Epithelial cell of proximal tubule (primary cell): Measurements from ENCODE around the gene RTL5. TPM values are rescaled to one million over a fixed set of nuclear protein-coding genes. Genes with fewer than 3 reads are reported as not detected.
"Not testable (repeated sequence)": the region's sequence is repeated elsewhere in the genome, so short reads cannot be mapped to it uniquely, and the experiment has no call there.

Experiments
- DNase-seq: peaks from one replicate; pipeline ENCODE4 v3.0.0-alpha.2; 2011; ENCODE audit warnings: low read depth
- H3K4me3 ChIP-seq: 2 replicates; pipeline ENCODE4 v1.5.1; 2011; ENCODE audit warnings: low read depth, mild to moderate bottlenecking, low read length
- total RNA-seq: library from RNA; depleted of rRNA; stranded (reverse); fragments of >200 nt; gene quantifications from 2 replicates; pipeline ENCODE4 v1.2.3, GENCODE V29; 2015
- TF ChIP-seq, protein P1 (sequence below): conservative IDR thresholded peaks from 2 replicates; pipeline ENCODE4 v1.5.1; 2012; ENCODE audit warnings: low read depth, mild to moderate bottlenecking, low read length

The RTL5 gene
- 0.86 and 0.94 TPM in 2 replicates for total RNA-seq

DNA sequence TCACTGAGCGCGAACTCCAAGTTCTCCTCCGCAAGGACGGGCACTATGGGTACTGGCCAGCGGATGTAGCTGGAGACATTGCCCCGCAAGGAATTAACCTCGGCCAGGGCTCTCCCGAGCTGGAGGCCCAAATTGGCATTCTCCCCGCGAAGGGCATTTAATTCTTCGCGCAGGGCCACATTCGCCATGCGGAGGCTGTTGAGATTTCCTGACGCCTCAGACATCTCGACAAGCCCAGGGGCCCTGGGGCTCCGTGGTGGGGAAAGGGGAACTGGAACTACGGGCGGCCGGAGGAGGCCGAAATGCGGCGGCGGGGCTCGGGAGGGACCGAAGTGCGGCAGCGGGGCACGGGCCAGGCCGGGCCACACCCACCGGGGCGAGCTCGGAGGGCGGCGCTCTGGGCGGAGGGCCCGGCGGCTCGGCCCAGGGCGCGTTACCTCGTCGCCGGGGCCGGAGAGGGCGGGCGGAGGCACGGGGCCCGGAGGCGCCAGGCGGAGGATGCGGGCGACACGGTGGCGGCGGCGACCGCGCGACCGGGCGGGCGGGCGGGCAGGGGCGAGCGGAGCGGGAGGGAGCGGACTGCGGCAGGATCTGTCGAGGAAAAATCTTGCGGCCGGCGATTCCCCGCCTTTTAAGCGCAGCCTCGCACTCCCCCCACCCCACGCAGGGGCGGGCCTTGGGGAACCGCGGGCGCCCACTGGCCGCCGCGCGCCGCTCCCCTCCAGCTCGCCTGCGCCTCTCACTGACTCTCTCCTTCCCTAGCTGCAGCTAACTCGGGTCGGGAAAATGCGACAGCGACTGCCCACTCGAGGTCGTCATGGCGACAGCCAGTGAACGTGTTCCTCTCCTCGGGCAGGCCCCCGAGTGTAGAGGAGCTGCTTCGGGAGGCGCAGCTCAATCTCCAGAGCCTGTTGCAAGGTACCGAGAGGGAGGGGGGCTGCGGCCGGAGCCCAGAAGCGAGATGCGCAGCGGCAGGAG, at the start of gene RTL5:
Gene RTL5, minus strand, starts transcription at position 599 of the 978 bp plus-strand sequence.
- no peak for DNase-seq
- peak within 1 kb of the TSS; percentile 43 for H3K4me3 ChIP-seq
- TF ChIP-seq, protein P1, sequence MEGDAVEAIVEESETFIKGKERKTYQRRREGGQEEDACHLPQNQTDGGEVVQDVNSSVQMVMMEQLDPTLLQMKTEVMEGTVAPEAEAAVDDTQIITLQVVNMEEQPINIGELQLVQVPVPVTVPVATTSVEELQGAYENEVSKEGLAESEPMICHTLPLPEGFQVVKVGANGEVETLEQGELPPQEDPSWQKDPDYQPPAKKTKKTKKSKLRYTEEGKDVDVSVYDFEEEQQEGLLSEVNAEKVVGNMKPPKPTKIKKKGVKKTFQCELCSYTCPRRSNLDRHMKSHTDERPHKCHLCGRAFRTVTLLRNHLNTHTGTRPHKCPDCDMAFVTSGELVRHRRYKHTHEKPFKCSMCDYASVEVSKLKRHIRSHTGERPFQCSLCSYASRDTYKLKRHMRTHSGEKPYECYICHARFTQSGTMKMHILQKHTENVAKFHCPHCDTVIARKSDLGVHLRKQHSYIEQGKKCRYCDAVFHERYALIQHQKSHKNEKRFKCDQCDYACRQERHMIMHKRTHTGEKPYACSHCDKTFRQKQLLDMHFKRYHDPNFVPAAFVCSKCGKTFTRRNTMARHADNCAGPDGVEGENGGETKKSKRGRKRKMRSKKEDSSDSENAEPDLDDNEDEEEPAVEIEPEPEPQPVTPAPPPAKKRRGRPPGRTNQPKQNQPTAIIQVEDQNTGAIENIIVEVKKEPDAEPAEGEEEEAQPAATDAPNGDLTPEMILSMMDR: no peak

DNA sequence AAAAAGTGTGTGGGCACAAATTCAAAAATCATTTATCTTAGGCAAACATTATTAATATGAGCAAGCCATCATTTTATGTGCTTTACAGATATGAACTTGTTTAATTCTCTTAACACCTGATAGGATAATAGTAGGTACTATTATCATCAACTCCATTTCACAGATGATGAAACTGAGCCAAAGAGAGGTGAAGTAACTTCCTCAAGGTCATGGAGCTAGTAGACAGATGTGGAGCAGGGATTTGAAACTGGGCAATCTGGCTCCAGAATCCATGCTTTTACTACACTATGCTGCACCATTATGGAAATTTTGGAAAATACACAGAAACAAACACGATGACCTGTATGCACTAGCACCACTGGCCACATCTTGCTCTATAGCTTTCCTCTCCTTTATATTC, 48.8 kb upstream of the RTL5 start:
- H3K4me3 ChIP-seq: peak overlapping the region; percentile 80
- TF ChIP-seq, protein P1: no peak
- DNase-seq: no peak

DNA sequence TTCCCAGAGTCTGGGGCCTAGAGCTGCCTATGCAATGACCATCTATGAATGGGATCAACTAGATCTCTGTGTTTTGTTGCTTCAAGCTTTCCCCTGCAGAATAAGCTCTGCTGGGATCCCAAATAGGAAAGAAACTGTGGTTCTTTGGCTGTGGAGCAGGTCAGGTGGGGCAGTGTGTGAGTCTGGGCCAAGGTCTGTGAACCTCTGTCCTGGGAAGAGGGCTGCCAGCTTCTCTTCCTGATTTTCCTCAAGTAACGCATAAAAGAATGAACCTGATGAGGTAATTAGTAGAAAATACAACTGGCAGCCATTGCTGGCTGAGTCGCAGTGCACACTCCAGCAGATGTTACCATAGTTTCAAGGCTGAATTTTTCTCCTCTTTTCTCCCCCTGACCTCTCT, 45.3 kb upstream of the RTL5 start:
- TF ChIP-seq, protein P1: no peak
- no peak overlapping the region for H3K4me3 ChIP-seq
- DNase-seq: no peak

DNA sequence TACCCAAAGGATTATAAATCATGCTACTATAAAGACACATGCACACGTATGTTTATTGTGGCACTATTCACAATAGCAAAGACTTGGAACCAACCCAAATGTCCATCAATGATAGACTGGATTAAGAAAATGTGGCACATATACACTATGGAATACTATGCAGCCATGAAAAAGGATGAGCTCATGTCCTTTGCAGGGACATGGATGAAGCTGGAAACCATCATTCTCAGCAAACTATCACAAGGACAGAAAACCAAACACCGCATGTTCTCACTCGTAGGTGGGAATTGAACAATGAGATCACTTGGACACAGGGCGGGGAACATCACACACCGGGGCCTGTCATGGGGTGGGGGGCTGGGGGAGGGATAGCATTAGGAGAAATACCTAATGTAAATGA, 44.6 kb upstream of the RTL5 start:
- not testable (repeated sequence) for H3K4me3 ChIP-seq, DNase-seq

DNA sequence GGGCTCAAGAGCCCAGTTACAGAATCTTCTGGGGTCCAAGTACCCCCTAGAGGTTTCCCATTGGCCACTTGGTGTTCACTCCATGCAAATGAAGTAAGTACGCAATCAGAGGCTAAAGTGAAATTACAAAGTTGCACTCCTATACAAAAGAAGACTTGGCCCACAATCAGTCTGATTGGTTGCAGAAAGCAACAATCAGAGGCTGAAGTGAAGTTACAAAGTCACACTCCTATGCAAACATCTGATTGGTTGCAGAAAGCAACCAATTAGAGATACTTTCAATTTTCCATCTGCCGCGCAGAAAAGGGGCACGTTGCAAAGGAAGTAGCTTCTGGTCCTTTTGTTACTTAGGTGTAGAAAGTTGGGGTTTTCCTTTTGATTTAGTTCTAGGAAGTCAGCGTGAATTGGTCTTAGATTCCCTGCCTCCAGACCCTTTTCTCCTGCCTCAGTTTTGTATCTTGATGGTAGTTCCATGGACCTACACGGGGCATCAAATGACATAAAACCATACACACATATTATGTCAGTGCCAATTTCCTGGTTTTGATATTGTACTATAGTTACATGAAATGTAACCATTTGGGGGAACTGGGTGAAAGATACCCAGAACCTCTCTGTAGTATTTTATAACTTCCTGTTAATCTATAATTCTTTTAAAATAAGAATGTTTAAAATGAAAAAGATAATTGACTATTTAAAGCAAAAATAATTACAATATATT, 37.5 kb upstream of the RTL5 start:
- H3K4me3 ChIP-seq: no peak overlapping the region
- TF ChIP-seq, protein P1: no peak
- no peak for DNase-seq

DNA sequence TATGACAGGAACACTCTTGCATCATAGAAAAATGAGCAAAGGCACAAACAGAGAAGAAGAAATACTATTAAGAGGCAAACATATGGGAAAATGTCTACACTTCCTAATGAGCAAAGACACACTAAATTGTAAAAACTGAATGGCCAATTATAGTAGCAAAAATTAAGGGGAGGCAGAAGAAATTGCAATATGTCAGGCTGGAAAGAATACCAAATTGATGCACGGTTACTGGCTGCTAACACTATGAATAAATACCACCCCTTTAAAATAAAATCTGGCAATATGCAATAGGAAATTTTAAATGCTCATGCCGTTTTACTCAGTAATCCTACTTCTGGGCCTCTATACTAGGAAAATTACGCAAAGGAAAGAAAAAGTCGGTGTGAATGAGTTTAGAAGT, 33.8 kb upstream of the RTL5 start:
- TF ChIP-seq, protein P1: no peak
- no peak overlapping the region for H3K4me3 ChIP-seq

DNA sequence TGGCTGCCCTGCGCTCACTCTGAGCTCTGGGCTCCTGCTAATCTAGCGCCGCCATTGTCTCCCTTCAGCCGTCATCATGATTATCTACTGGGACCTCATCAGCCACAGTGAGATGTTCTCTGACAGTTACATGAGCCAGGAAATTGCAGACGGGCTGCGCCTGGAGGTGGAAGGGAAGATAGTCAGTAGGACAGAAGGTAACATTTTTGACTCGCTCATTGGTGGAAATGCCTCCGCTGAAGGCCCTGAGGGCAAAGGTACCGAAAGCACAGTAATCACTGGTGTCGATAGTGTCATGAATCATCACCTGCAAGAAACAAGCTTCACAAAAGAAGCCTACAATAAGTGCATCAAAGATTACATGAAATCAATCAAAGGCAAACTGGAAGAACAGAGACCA, 28.1 kb upstream of the RTL5 start:
- no peak for DNase-seq
- TF ChIP-seq, protein P1: no peak
- H3K4me3 ChIP-seq: no peak overlapping the region

More for the DNA sequence above, 33.8 kb upstream of the RTL5 start:
- no peak for DNase-seq
